G401 (cell line): ENCODE data around the gene PRDM16. TPM values are rescaled to one million over a fixed set of nuclear protein-coding genes. Genes with fewer than 3 reads are reported as not detected.

Source experiments
- DNase-seq: peaks from one replicate; pipeline ENCODE4 v3.0.0-alpha.2; 2015; ENCODE audit warnings: low spot score
- in situ Hi-C: cut with HindIII; loops from 2 replicates; pipeline ENCODE4 v1.10.0; 2016; ENCODE audit warnings: low sequenced_read_pairs, mixed read lengths
- total RNA-seq: library from RNA; depleted of rRNA; stranded (reverse); fragments of >200 nt; shearing (Covaris generic); gene quantifications from 2 replicates; pipeline ENCODE4 v1.2.3, GENCODE V29; 2014

The PRDM16 gene
- total RNA-seq, 1 experiment from 2014 or later: 2.8 TPM

DNA sequence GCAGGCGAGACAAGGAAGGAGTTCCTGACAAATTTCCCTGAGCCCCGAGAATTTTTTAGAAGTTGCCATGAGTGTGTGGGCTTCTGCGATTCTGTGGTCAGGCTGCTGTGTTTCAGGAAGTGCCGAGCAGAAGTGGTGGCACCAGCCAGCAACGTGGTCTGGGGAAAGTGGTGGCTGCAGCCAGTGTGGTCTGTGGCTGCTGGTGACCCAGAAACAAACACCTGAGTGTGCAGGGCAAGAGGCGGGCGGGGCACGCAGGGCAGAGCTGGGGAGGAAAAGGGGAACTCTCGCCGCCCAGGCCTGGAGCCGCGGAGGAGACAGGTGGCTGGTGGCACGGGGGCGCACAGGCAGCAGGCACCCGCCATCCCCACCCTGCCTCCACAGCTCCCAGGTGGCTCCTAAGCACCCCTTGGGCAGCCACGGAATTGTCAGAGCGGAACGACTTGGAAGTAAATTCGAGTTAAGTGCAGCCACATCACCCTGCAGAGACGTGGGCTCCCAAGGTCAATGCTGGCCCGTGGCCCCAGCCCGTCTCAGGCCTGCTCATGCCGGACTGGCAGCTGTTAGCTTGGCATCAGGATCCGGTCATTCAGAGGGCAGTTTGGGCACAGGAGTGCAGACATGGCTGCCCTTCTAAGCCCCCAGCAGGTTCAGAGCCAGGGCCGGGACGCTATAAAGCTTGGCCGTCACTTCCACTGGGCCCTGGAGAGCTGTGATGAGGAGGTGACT, 25.1 kb downstream of the PRDM16 start:
- DNase-seq: no peak
- in situ Hi-C loops: no loop called here

DNA sequence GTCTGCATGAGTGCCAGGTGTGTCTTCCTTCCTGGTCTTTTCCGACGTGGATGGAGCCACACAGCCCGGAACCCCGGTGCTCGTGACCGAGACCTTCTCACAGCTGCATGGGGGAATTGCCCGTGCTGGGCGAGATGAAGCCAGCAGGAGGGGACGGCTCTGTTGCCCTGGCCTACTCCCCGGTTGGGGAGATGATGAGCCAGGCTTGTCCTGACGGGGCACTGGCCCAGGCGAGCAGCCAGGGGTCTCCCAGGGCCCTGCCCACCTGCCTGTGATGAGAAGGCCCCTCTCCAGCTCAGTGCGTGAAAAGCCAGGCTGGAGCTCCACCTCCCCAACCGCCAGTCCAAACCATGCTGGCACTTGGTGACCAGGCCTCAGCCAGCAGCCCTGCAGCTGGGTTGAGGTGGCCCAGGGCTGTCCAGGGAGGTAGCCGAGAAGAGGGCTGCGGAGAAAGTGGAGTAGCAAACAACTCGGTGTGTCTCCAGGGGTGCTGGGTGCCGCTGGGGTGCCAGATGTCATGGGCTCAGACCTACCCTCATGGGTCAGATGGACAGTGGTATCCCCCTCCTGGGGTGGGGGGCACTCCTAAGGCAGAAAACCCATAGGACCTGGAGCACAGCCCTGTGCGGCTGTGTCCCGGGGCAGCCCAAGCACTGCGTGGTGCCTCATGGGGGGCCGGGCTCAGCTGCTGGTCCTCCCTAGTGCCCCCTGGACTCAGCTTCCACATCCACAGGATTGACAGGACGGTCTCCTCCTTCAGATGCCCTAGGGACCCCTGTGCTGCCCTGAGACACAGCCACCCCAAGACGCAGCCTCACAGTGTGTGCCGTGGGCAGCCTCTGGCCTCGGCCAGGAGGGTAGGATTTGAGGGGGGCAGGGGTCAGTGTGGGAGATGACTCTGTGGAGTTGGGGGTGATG, 26.1 kb downstream of the PRDM16 start:
- DNase-seq: no peak
- in situ Hi-C loops: no loop called here

DNA sequence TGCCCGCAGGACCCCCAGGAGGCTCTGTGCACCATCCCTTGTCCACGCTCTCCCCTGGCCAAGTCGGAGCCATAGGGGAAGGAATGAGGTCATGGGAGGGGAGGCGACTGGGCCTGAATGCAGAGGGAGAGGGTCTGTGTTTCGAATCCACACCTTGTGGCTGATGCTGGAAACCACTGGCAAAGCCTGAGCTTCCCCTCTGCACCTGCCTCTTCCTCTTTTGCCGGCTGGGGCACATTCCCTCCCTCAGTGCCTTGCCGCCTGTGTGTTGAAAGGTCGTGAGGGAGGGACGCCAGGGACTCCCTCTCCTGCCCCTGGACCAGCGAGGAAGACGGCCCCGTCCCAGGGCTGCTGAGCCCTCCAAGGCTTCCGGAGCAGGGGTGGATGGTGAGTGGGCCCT, 27.3 kb downstream of the PRDM16 start:
- in situ Hi-C loops: no loop called here
- no peak for DNase-seq

DNA sequence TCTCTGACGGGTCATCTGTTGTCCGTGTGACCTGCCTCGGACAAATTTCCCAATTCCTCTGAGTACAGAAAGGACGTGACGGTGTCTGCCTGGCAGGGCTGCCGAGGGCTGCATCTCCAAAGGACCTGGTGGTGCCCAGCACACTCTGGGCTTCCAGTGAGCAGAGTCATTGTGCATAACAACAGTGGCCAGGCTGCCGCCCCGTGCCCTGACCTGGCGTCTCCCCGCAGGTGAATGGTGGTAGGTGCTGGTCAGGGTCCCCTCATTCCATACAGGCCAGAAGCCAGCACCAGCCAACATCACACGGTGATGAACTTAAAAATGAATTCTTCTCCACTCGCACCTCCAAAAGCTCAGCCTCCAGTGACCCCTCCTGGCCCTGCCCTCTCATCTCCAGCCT, 28.2 kb downstream of the PRDM16 start:
- DNase-seq: no peak
- in situ Hi-C loops: no loop called here

DNA sequence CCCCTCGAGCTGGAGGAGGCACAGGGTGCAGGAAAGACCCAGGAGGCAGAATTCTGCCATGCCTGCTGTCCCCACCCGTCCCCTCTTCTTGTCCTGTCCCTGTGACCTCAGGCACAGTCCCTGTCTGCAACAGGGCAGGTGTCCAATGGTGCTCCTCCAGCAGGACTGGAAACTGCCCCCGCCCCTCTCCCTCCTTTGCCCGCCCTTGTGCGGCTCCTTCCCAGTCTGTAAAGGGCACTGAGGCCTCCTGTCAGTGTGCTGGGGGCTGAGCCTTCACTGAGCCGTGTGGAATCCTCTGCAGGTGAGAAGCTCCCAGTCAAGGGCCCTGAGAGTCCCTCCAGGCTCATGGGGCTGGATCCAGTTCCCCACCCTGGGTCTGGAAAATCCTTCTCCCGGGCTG, 28.9 kb downstream of the PRDM16 start:
- no peak for DNase-seq
- in situ Hi-C loops: no loop called here

DNA sequence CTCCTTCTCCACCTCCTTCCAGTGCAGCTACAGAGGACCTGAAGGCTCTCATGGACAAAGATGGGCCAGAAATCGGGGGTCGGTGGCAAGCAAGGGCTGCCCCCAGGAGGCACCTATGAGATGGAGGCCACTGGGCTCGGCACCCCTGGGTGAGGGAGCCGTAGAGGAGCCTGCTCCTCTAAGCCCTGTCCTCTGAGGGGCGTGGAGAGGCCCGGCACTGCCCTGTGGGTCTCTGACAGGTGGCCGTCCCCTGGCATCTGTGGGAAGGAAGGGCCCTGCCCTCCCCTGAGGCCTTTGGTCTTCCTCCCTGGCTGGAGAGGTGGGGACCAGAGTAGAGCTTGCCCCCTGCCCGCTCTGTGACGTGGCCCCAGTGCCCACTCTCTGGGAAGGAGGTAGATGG, 30.9 kb downstream of the PRDM16 start:
- in situ Hi-C loops: no loop called here
- DNase-seq: no peak

DNA sequence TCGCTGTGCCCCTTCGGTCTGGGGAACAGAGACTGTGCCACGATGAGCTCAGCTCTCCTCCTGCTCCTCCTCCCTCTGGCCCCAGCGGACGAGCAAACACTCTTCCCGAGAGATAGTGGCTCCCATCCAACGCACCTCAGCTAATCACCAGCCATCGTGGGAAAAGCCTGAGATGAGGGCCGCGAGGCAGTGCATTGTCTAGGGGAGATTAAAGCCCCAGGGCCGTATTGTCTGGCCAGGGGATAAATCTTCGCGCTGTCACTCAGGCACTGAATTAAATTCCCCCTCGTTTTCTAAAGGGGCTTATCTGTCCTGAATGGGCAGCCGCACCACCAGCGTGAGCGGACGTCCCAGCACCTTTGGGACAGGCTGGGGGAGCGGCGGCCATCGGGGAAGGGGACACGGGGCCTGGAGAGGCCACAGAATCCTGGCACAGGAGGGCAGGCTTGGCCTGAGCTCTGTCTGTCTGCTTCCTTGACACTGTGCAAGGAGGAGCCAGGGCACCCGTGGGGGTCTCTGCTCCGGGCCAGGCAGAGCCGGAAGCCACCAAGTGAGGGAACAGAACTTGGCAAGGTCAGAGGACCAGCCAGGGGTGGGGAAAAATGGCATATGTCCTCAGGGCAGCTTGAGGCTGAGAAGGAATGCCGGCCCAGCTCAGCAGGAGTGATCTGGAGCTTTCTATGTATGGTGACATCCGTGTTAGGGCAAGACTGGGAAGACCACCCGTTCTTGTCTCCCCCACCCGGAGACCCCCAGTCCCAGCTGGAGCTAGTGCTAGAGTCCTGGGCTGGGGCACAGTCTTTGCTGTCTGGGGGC, 32.3 kb downstream of the PRDM16 start:
- no peak for DNase-seq
- in situ Hi-C loops: no loop called here

DNA sequence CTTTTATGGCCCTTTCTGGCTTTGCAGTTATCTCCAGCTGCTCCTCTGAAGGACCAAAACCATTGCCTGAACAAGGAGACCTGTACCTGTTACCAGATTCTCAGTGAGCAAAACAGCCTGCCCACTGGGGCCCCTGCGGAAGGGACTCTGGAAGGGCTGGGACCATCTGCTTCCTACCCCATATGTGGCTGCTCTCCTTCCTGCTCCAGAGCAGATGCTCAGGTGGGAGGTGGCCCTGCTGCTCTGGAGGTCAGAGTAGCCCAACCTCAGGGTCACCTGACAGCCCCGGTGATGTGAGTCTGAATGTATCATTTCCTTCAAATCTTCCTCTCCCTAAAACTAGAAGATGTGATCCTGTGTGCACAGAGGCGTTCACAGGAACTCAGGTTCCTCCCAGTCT, 33.6 kb downstream of the PRDM16 start:
- in situ Hi-C loops: no loop called here
- no peak for DNase-seq

DNA sequence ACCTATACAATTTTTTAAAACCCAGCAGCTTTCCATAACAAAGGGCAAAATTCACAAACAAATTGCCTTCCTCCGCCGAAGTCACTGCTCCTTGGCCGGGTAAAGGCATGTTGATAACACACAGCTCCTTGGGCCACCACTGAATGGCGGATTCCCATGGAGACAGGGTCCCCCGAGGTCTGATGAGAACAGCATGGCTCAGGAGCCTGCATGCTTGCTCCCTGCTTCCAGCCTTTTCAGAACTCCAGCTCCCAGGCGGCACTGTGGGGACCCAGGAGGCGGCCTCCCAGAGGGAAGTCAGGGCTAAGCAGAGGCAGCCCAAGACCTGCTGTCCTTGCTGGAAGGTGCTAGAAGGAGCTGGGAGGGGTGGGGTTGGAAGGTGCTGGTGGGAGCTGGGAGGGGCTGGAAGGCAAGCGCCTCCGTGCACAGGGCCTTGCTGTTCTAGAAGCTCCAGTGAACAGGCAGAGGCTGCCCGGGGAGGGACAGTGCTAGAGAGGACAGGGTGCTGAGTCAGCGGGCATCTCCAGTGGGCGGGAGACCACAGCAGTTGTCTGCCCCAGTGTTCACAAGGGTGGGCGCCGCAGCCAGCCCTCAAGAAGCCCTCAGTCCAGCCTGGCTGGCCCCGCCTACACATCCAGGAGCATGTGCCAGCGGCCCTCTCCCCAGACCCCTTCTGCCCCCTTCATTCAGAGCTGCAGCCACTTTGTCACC, 35.1 kb downstream of the PRDM16 start:
- in situ Hi-C loops: no loop called here
- no peak for DNase-seq

DNA sequence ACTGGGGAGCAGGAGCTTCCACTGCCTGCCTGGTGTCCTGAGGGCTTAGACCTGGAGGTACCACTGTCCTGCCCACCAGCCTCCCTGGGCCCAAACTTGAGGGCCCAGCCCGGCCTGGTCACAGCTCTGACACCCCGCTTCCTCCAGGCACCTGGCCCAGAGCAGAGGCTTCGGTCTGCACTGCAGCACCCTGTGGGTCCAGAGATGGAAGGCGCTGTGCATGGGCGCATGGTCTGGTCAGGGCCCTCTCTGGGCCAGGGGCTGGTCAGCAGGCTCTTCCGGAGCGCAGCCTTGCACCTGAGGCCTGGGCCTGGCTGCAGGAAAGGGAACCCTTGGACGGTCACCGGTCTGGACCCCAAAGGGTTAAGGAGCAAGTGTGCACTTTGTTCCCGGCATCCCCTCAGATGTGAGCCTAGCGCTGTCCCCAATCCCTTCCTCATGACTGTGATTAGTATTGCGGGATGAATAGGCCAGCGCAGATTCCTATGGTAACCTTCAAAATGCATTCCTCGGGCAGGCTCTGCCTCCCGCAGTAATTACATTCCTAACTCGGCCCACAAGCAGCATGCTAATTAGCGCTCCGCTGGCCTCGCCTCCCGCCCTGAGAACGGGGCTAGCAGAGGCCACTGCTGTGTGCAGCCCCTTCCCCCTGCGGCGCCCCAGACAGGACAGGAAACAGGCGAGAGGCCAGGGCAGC, 36.3 kb downstream of the PRDM16 start:
- DNase-seq: peak; percentile 67
- in situ Hi-C loops: no loop called here

DNA sequence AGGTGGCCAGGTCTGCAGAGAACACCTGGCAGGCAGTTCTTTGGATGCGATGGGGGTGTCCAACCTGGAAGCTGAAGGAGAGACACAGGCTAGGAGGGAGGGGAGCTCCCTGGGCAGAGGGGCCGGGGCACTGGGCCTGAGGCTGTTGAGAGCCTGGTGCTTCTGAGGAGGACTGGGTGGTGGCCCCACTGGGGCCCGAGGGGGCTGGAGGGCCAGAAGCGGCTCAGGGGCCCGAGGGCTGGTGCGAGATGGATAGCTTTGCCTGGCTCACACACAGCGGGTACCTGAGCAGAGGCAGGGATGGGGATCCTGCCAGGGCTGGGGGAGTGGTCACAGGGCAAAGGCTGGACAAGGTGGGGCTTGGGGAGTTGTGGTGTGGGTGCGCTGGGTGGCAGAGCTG, 37.2 kb downstream of the PRDM16 start:
- in situ Hi-C loops: no loop called here
- DNase-seq: no peak

DNA sequence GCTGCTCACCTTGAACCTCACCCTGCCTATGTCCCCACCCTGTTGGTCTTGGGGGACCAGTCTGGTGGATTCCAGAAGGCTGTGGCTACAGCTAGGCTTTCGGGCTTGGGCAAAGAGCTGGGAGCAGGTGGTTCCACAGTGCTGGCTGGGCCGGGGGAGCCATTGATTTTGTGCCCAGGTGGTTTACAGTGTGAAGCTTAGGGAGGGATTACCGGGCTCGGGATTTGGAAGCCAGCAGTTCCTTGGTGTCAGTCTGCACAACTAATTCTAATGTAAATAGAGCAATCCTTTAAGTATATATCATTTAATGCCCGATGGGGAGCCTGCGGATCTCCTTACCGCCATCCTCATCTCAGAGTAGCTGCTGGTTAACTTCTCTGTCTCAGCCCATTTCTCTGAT, 38.2 kb downstream of the PRDM16 start:
- in situ Hi-C loops: no loop called here

DNA sequence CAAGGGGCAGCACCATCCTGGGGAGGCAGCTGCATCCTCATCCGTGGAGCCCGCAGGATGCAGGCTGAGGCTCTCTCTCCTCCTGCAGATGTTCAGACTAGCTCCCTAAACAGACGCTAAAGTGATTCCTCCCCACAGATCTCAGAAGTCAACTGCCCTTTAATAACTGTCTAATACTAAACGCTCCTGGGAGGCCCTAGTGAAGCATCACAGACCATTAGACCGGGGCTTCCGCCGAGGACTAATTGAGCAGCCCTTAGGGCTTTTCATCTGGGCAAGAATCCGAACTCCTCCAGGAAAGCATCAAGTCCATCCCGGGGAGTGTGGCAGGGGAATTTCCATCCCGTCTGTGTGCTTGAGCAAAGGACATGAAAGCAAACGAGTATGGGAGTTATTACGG, 40.4 kb downstream of the PRDM16 start:
- in situ Hi-C loops: no loop called here
- DNase-seq: no peak

More for the DNA sequence above, 38.2 kb downstream of the PRDM16 start:
- DNase-seq: no peak

DNA sequence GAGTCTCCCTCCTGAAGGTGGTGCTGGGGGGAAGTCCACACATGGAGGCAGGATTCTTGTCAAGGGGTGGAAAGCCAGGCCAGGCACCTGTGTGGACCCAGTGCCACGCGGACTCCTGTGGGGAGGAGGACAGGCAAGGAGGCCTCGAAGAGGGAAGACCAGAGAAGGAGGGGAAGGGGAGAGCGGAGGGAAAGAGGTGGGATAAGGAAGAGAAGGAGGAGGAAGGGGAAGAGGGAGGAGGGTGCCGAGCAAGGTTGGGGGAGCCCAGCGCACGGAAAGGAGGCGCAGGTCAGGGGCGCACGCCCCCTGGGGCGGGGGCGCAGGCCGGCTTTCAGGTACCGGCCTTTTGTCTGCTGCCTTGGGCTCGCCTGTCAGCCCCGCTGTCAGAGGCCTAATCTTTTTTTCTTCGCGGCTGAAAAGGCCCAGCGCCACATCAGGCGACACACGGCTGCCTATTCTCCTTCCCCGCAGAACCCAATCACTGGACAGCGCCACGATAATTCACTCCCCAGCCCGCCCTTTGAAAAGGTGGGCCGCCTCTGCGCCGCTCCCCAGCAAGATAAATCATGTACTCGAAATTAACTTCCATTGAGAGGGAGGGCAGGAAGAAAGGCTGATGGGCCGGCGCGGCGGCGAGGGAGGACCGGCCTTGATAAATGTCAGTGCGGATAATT, 42.5 kb downstream of the PRDM16 start:
- no peak for DNase-seq
- in situ Hi-C loops: no loop called here

DNA sequence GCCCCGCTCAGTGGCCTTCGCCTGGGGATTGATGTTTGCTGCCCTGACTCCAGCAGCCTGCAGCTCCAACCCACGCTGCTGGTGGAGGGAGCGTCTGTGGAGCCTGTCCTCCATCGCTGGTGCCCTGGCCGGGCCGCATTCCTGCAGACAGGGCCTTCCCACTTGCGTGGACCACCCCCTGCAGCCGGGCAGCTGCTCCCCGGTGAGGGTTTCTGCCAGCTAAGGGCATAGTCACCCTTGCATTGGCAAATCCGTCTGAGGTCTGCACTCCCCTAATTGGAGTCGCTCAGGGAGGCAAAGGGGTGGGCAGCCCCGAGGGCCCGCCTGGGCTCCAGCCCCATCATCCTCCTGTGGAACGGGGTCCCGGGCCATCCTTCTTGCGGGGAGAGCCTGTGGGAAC, 43.5 kb downstream of the PRDM16 start:
- in situ Hi-C loops: no loop called here
- DNase-seq: no peak

DNA sequence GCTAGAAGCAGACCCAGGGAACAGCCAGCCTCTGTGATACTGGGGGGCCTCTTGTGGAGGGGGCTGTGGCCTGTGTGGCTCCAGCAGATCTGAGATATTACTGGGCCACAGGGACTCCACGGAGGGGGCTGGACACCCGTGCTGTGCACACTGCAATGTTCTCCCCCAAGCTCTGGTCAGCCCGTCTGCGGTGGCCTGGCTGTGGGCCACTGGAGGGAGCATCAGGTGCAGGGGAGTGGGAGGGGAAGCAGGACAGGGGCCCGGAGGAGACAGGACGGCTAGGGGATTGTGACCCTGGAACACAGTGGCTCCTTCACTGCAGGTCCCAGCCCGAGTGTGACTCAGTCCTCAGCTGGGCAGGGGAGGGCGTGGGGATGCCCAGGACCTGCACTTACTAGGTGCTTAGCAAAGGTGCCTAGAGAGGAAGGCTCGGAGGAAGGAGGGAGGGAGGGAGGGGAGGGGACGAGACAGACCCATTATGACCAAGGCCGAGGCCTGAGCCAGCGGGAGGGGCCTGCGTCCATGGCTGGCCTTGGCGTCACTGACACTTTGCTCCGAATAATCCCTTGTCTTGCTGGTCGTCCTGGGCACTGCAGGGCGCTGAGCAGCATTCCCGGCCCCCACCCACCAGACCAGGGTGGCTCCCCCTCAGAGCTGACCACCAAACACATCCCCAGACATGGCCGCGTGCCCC, 44.2 kb downstream of the PRDM16 start:
- in situ Hi-C loops: no loop called here
- DNase-seq: no peak

DNA sequence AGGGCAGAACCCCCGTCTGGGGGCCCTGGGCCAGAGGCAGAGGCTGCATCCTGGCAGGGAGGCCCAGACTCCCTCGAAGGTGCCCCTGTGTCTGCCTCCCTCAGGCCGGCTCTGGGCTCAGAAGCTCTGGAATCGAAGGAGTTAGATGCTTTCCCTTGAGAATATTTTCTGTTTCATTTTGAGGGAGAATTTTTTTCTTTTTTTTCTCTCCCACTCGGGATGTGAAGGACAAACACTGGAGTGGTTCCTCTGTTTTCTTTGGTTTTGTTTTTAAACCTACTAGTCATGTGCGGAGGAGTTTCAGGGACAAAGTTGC, 44.7 kb downstream of the PRDM16 start:
- no peak for DNase-seq
- in situ Hi-C loops: no loop called here
